HepG2 (cell line): Measurements from ENCODE around the gene MADD. TPM values are rescaled to one million over a fixed set of nuclear protein-coding genes. Genes with fewer than 3 reads are reported as not detected.
A peak's percentile ranks its signal among the peaks of the same experiment; 100 is the strongest.

Source experiments
- AHR ChIP-seq: IDR thresholded peaks from 2 replicates; pipeline ENCODE4 v1.6.1; 2018; ENCODE audit warnings: missing genetic modification reagents, missing compliant biosample characterization
- ARNT ChIP-seq: fragments of 450-650 bp; IDR thresholded peaks from 2 replicates; pipeline ENCODE4 v1.6.1; 2017
- ASH2L ChIP-seq: fragments of 300-600, 200-600 bp; sonication (generic); IDR thresholded peaks from 2 replicates; pipeline ENCODE4 v1.7.0; 2017; ENCODE audit warnings: low read depth, mild to moderate bottlenecking, moderate library complexity, mixed read lengths, low read length; ENCODE audit not compliant: insufficient read length
- EZH2 ChIP-seq: conservative IDR thresholded peaks from 2 replicates; pipeline ENCODE4 v1.6.1; 2012; ENCODE audit warnings: mild to moderate bottlenecking, low read depth, low read length, moderate library complexity
- FLYWCH1 ChIP-seq: sonication (generic); formaldehyde crosslinking; IDR thresholded peaks from 2 replicates; pipeline ENCODE4 v1.8.1; 2023; ENCODE audit warnings: mild to moderate bottlenecking, missing genetic modification reagents
- KMT2B ChIP-seq: IDR thresholded peaks from 2 replicates; pipeline ENCODE4 v1.6.1; 2016; ENCODE audit warnings: missing genetic modification reagents, missing compliant biosample characterization
- PCBP1 ChIP-seq: fragments of 200-400 bp; formaldehyde crosslinking; IDR thresholded peaks from 2 replicates; pipeline ENCODE4 v1.6.1; 2017; ENCODE audit warnings: mild to moderate bottlenecking, low read depth, low read length, borderline replicate concordance
- RARG ChIP-seq: sonication (generic); formaldehyde crosslinking; IDR thresholded peaks from 2 replicates; pipeline ENCODE4 v1.4.0; 2020; ENCODE audit warnings: low read depth, mild to moderate bottlenecking, missing genetic modification reagents
- SMAD1 ChIP-seq: sonication (generic); formaldehyde crosslinking; IDR thresholded peaks from 2 replicates; pipeline ENCODE4 v1.4.0; 2020; ENCODE audit warnings: missing genetic modification reagents, low read depth, mild to moderate bottlenecking, borderline replicate concordance
- SMARCE1 ChIP-seq: fragments of 450-650 bp; IDR thresholded peaks from 2 replicates; pipeline ENCODE4 v1.6.1; 2017; ENCODE audit warnings: borderline replicate concordance
- SRF ChIP-seq: IDR thresholded peaks from 2 replicates; pipeline ENCODE4 v1.6.1; 2011; ENCODE audit warnings: mild to moderate bottlenecking, low read depth, low read length, moderate library complexity
- ZBTB8A ChIP-seq: sonication (generic); formaldehyde crosslinking; IDR thresholded peaks from 2 replicates; pipeline ENCODE4 v1.4.0; 2020; ENCODE audit warnings: mild to moderate bottlenecking, low read depth, missing genetic modification reagents, borderline replicate concordance
- ZNF333 ChIP-seq: sonication (generic); formaldehyde crosslinking; IDR thresholded peaks from 2 replicates; pipeline ENCODE4 v1.4.0; 2020; ENCODE audit warnings: mild to moderate bottlenecking, missing genetic modification reagents, borderline replicate concordance
- ZNF513 ChIP-seq: sonication (generic); formaldehyde crosslinking; conservative IDR thresholded peaks from 2 replicates; pipeline ENCODE4 v1.5.0; 2020; ENCODE audit warnings: missing genetic modification reagents
- ZNF530 ChIP-seq: sonication (generic); formaldehyde crosslinking; IDR thresholded peaks from 2 replicates; pipeline ENCODE4 v1.5.0; 2020; ENCODE audit warnings: low read depth, mild to moderate bottlenecking, missing genetic modification reagents
- ZNF550 ChIP-seq: sonication (generic); formaldehyde crosslinking; IDR thresholded peaks from 2 replicates; pipeline ENCODE4 v1.4.0; 2020; ENCODE audit warnings: mild to moderate bottlenecking, missing genetic modification reagents, borderline replicate concordance
- ZNF574 ChIP-seq: sonication (generic); formaldehyde crosslinking; IDR thresholded peaks from 2 replicates; pipeline ENCODE4 v1.4.0; 2020; ENCODE audit warnings: missing genetic modification reagents
- ZNF674 ChIP-seq: sonication (generic); formaldehyde crosslinking; IDR thresholded peaks from 2 replicates; pipeline ENCODE4 v1.5.0; 2020; ENCODE audit warnings: low read depth, mild to moderate bottlenecking, missing genetic modification reagents
- ZNF780A ChIP-seq: sonication (generic); formaldehyde crosslinking; IDR thresholded peaks from 2 replicates; pipeline ENCODE4 v1.8.0; 2022; ENCODE audit warnings: mild to moderate bottlenecking, missing genetic modification reagents, moderate library complexity
- polyA plus RNA-seq, 8 experiments: library from polyadenylated mRNA; depleted of rRNA in 3 of 8; stranded (reverse) in 7 of 8; unstranded in 1 of 8; fragments of >200 nt; fragmentation: Illumina TruSeq in 4 of 8; extraction: Trizol in 4 of 8; gene quantifications; 2 replicates each; pipeline versions ENCODE4 v1.2.1 to v1.2.3, GENCODE V29; 2011 to 2016; ENCODE audit warnings: low read depth in 4 of 8, missing spikeins in 1 of 8, mixed read lengths in 1 of 8; ENCODE audit not compliant: insufficient read depth in 1 of 8
- total RNA-seq, 5 experiments: library from RNA; depleted of rRNA; stranded (reverse); fragments of >200 nt; fragmentation: Illumina TruSeq; extraction: Trizol; gene quantifications; 2 replicates each; pipeline ENCODE4 v1.2.3, GENCODE V29; 2016; ENCODE audit warnings: low read depth in 1 of 5
- TF ChIP-seq, protein P1 (sequence below): IDR thresholded peaks from 2 replicates; pipeline ENCODE4 v1.6.1; 2016; ENCODE audit warnings: mild to moderate bottlenecking, missing biosample characterization, missing genetic modification reagents
- TF ChIP-seq, protein P2 (sequence below): sonication (generic); formaldehyde crosslinking; IDR thresholded peaks from 2 replicates; pipeline ENCODE4 v1.4.0; 2020; ENCODE audit warnings: mild to moderate bottlenecking, missing genetic modification reagents, borderline replicate concordance
- TF ChIP-seq, protein P3 (sequence below): sonication (generic); formaldehyde crosslinking; IDR thresholded peaks from 2 replicates; pipeline ENCODE4 v1.4.0; 2020; ENCODE audit warnings: missing genetic modification reagents

The MADD gene
- total and polyA plus RNA-seq, 2 of the 13 experiments (the other 11 are each of a cell fraction or from before 2014, with no cell fraction given) = 18.0 to 29.2 TPM

DNA sequence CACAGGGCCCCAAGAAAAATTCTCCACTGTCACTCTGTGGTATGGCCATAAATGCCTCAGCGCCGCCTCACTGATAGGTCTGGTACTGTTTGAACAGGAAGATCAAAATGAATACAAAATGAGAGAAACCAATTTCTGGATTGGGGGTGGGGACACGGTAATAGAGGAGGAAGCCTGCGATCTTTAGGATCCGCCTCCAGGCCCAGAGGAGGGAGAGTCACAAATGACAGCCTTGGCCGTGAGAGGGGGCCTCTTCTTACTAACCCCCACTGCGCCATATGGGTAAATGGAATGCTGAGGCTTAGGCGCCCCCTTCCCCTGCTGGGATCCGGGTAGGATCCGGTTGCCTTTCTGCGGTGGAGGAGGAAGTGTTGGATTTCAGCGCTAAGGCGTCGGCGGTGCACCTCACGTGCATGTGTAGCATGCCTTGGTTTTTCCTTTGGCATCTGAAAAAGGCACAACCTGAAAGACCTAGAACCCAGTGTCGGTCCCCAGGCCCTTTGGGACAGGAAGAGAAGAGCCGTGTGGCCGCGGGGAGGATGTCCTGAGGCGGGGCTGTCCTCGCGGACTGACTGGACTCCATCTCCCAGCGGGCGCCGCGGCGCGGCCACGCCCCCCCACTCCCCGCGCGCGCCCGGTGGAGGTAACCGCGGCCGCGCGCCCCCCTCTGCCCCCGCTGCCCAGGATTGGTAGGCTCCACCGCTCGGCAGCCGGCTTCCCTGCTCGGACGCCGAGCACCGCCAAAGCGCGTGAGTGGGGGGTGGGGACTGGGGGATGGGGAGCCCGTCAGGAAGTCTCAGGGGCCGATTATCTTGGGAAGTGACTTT is 718 bp upstream of the MADD start (continued):
- TF ChIP-seq ZNF574 (CRISPR knock-in tag) (peak; percentile 52), ZNF530 (CRISPR knock-in tag) (no peak), EZH2 (no peak), KMT2B (CRISPR knock-in tag) (0 out of 2 replicates have a peak, but pooled peaks have one; percentile 37), ZNF333 (no peak; the same call in 1 of the 2 replicates), ZBTB8A (CRISPR knock-in tag) (no peak), SRF (peak; percentile 86), ZNF513 (CRISPR knock-in tag) (no peak), ZNF780A (no peak), FLYWCH1 (CRISPR knock-in tag) (no peak), SMAD1 (CRISPR knock-in tag) (no peak), RARG (CRISPR knock-in tag) (no peak), ARNT (no peak), ASH2L (peak; percentile 62), SMARCE1 (no peak), AHR (CRISPR knock-in tag) (no peak; the same call in 1 of the 2 replicates), ZNF674 (CRISPR knock-in tag) (no peak), ZNF550 (CRISPR knock-in tag) (no peak), PCBP1 (no peak)
- TF ChIP-seq, protein P1, sequence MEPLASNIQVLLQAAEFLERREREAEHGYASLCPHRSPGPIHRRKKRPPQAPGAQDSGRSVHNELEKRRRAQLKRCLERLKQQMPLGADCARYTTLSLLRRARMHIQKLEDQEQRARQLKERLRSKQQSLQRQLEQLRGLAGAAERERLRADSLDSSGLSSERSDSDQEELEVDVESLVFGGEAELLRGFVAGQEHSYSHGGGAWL (CRISPR knock-in tag) = no peak
- TF ChIP-seq, protein P2, sequence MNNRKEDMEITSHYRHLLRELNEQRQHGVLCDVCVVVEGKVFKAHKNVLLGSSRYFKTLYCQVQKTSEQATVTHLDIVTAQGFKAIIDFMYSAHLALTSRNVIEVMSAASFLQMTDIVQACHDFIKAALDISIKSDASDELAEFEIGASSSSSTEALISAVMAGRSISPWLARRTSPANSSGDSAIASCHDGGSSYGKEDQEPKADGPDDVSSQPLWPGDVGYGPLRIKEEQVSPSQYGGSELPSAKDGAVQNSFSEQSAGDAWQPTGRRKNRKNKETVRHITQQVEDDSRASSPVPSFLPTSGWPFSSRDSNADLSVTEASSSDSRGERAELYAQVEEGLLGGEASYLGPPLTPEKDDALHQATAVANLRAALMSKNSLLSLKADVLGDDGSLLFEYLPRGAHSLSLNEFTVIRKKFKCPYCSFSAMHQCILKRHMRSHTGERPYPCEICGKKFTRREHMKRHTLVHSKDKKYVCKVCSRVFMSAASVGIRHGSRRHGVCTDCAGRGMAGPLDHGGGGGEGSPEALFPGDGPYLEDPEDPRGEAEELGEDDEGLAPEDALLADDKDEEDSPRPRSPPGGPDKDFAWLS (CRISPR knock-in tag) = no peak
- TF ChIP-seq, protein P3, sequence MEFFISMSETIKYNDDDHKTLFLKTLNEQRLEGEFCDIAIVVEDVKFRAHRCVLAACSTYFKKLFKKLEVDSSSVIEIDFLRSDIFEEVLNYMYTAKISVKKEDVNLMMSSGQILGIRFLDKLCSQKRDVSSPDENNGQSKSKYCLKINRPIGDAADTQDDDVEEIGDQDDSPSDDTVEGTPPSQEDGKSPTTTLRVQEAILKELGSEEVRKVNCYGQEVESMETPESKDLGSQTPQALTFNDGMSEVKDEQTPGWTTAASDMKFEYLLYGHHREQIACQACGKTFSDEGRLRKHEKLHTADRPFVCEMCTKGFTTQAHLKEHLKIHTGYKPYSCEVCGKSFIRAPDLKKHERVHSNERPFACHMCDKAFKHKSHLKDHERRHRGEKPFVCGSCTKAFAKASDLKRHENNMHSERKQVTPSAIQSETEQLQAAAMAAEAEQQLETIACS (CRISPR knock-in tag) = peak; percentile 92
